ENCODE results near the gene CPOX. TPM values are rescaled to one million over a fixed set of nuclear protein-coding genes. Genes with fewer than 3 reads are reported as not detected.

The CPOX gene
- total RNA-seq: 28.8 and 32.9 TPM in 2 replicates

GRCh38 chr3:98593046-98593936 is at the start of gene CPOX:
Gene CPOX (minus strand): TSS chr3:98593611. CDS start chr3:98593504, 107 bp downstream.

DNA sequence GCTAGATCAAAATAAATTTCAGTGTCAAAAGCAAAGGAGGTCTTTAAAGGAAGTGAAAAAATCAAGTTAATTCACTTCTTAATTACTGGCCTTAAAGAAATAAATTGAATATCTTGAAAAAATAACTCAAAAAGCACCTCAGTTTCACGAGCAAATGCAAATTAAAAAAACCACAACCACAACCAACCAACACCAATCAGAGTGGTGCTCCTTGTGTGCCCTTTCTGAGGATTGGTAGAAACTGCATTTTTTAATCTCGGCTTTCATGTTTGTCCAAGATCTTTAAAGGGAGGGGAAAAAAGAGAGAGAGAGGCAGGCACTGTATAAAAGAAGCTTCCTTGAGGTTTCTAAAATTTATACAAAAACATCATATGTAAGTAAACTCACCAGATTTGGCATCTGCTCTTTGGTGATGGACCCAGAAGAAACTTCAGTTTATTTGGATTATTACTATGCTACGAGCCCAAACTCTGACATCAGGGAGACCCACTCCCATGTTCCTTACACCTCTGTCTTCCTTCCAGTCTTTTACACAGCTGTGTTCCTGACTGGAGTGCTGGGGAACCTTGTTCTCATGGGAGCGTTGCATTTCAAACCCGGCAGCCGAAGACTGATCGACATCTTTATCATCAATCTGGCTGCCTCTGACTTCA is 61.7 kb downstream of the CPOX start, which contains the start of gene GPR15:
GPR15 (plus strand) TSS at position 357 of the 653 bp plus-strand sequence; CDS start at position 413, 56 bp downstream.

Other genes starting within 250 kb of the CPOX start
- not detected in 2 replicates for gene OR5K4, start 239.8 kb downstream of the CPOX start, total RNA-seq
- gene OR5K3, start 202.9 kb downstream of the CPOX start, total RNA-seq: not detected in 2 replicates
- not detected in 2 replicates for gene OR5K1, start 130.4 kb downstream of the CPOX start, total RNA-seq
- not detected in 2 replicates for gene OR5K2, start 95.9 kb downstream of the CPOX start, total RNA-seq
- gene CLDND1, start 70.7 kb downstream of the CPOX start, total RNA-seq: 64.7 and 70.0 TPM in 2 replicates
- not detected in 2 replicates for gene GPR15, start 61.6 kb downstream of the CPOX start, total RNA-seq
- 0.87 and 0.99 TPM in 2 replicates for gene ST3GAL6, start 169.7 kb upstream of the CPOX start, total RNA-seq